NCI-H82 treated with DMSO at 0.1 percent for 48 hours (cell line): ENCODE data around the gene IGBP1.
"Not testable (repeated sequence)": the region's sequence is repeated elsewhere in the genome, so short reads cannot be mapped to it uniquely, and the experiment has no call there.

Experiments
- DNase-seq: peaks from one replicate; lab custom pipeline; 2025; ENCODE audit not compliant: unreplicated experiment; lab: John Stamatoyannopoulos, UW

The IGBP1 gene

DNA sequence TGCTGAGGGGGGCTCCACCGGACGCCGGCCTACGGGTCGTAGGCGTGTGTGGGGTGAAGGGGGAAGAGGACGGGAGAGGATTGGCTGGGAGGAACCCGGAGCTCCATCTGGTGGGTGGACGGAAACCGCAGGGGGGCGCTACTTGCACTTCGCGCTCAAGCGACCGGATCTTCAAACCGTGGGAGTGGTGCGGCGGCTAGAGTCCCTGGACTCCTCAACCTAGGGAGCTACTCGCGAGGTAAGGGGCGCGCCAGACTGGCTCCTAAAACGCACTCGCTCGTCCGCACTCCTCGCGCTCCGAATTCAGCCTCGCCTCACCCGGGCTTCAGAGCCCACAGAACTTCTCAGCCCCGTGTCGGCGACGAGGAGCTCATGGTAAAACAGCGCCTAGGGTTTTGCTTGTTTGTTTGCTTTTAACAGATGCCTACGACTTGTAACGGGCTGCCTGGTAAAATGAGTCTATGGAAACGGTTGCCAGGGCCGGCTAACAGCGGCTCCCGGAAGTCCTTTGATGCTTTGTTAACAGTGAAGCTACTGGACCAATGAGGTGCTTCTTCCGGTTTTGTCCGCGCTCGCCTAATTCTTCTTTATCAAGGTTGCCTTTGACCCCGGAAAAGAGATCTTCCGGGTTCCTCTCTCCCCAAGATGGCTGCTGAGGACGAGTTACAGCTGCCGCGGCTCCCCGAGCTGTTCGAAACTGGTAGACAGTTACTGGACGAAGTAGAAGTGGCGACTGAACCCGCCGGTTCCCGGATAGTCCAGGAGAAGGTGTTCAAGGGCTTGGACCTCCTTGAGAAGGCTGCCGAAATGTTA, at the start of gene IGBP1:
Gene IGBP1, plus strand, starts transcription at position 145 of the 813 bp plus-strand sequence. Its CDS starts 501 bp downstream, at position 646.
- DNase-seq = peak; percentile 86

DNA sequence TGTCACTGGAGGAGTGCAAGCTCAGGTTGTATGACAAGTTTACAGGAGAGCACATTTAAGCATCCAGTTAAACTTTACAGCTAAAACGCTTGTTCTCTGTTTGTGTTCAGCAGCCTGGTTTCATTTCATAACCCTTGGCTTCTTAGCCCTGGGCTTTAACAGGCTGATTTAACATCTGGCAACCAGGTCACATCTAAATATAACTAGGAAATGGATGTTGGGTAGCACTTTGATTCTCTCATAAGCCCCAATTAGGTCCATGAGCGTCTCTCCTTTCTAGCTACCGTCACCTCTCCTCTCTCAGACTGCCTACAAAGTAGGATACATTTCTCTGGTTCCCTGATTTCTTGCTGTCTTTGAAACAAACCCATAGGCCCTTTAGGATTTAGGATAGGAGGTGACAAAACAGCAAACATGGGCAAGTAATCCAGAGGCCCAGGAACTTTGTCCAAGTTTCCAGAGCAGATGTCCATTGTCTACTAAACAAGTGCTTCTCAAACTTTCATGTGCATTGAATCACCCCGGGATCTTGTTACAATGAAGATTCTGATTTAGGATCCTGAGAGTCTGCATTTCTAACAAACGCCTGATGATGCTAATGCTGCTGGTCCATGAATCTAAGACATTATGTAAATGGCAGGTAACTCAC, 48.5 kb upstream of the IGBP1 start:
- no peak for DNase-seq

DNA sequence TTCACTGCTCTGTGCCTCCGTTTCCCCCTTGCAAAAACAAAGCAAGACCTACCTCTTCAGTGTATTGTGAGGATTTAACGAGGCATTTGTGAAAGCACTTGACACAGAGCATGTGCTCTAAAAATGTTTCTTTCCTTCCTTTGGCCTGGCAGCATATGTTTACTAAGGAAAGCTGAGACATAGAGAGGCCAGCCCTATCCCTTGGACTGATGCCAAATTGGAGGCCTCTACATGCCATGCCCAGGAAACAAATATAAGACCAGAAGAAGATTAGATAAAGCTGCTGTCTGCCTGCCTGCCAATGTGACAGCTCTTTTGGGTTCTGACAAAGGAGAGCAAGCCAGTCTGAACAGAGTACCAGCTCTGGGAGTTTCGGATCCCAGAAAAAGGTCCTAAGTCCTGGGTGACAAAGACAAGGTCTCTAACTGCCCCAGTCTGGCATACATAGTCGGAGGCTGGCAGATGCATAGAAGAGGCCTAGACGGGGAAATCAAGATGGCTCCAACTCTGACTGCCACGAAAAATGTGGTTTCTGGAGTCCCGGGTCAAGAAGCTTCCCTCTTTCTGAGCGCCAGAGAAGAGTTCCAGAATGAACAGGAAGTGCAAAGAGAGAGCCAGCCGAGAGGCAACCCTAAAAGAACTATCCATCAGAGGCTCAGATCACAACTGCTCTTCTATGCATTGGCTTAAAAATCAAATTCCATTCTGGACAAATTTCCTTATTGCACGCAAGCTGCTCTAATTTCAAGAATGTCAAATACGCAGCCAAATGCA, 45.2 kb upstream of the IGBP1 start:
- DNase-seq = peak; percentile 78

DNA sequence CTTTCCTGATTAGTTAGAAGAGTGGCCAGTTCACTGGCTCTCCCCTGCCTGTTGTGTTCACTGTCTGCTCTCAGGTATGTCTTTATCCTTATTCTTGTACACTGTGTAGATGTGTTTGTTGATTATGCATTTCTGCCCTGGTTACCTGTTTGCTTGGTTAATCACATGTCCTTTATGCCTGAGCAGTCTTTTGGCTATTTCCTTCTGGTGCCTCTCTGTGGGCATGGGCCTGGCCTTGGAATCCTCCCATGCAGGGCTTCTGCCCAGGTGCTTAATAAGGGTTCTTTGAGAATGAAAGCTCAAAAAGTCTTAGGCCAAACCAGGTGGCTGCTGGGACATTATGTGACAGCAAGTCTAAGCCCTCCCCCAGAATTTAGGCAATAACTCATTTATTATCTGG, 44.5 kb upstream of the IGBP1 start:
- no peak for DNase-seq

DNA sequence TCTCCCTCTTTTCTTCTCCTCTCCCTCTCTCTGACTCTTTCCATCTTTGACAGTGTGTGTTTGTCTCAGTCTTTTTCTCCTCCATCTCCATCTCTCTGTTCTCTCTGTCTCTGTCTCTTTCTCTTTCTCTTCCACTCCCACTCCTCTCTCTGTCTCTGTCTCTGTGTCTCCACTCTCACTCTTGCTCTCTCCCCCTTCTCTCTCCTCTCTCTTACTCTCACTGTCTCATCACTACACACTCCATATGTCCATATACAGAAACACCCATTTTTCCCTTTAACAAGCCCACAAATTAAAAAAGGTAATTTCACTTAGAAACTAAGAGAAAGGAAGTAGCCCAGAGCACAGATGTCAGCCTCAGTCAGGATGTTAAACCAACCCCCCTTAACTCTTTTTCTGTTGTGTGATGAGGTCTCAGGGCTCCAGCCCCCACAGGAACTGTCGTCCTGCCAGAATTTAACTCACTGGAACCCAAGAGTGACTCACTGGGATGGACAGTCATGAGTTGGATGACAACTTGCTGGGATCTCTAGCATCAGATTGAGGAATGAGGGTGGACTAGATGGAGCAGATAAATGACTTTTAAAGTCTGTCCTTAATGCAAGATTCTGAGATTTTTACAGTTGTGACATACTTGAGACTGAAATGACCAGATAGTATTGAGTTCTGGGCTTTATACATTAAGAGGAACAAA, 43.5 kb upstream of the IGBP1 start:
- no peak for DNase-seq

DNA sequence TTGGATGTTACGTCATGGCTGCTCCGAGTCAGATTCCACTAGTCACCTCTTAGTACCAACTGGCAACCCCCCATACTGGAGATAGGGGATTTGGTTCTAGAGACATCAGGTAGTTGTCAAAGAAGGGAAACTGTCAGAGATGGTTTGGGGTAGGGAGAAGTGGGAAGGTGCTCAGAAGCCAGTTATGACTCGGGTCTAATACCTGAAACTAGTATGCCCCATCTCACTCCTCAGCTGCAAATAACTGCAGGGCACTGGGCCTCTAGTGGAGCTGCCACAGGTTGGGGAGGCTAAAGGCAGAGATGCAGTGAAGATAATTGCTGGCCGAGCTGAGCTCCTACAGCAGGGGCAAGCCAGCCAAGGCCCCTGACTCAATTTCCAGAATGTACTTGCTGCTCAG, 41.0 kb upstream of the IGBP1 start:
- no peak for DNase-seq

DNA sequence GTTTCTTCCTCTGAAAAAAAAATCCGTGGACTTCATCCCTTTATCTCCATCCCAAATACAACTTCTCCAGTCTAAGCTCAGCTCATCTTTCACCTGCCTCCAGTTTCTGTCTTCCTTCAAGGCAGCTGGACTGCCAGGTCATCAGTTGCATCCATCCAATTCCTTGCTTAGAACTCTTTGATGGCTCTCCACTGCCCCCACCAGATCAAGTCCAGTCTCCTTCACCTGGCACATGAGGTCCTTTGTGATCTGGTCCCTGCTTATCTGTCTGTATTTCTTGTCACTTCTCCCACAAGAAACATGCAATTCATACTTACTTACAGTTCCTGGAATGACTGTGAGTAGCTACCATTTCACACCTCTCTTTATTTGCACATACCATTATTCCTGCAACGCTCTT, 37.2 kb upstream of the IGBP1 start:
- DNase-seq = peak; percentile 42

DNA sequence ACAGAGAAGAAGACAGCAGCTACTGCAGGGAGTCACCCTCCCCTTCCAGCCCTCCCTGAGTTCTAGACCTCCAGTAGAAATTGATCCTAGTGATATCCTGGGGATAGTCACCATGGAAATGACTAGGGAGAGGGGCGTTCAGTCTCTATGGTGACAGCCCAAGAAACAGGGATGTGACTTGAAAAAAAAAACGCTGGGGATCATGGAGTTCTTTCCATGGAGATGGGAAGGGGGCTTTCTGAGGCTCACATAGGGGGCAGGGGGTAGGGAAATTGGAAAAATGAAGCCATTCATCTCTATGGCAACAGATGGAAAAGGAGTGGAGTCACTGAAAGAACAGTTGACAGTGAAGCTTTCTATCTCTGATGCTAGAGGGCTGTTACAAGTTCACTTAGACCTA, 28.0 kb upstream of the IGBP1 start:
- no peak for DNase-seq

DNA sequence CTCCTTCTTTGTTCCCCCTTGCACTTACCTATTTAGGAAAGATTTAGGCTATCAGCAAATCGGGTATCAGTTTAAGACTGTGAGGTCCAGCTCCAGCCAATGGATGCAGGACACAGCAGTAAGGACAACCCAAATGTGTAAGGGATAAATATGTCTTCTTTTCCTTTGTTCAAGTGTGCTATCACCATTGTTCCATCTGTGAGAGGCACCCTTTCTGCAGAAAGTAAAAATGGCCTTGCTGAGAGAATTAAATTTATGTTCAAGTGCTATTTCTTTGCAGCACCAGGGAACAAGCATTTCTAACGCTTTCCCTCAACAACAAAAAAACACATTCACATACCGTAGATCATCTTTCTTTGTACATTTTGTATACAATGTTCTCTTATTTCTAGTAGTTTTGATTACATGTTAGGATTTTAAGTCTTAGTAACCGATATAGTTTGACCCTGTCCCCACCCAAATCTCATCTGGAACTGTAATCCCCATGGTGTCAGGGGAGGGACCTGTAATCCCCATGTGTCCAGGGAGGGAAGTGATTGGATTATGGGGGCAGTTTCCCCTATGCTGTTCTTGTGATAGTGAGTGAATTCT, 21.7 kb upstream of the IGBP1 start:
- not testable (repeated sequence) for DNase-seq

DNA sequence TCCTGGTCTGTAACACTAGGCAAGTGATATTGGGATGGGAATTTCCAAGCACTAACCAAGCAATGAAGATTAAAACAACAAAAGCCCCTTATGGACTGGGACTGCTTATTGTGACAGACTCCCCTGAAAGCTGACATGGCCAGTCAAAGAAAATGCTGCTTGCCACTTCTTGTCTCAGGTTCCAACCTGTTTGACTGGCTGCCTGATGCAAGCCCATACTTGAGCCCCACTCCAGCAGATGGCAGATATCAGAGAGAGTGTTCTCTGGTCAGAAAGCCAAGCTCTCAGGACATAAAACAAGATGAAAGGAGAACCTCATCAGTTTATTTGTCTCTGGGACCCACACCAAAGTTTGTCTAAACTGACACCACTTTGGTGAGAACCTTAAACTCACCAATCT, 15.5 kb upstream of the IGBP1 start:
- no peak for DNase-seq

DNA sequence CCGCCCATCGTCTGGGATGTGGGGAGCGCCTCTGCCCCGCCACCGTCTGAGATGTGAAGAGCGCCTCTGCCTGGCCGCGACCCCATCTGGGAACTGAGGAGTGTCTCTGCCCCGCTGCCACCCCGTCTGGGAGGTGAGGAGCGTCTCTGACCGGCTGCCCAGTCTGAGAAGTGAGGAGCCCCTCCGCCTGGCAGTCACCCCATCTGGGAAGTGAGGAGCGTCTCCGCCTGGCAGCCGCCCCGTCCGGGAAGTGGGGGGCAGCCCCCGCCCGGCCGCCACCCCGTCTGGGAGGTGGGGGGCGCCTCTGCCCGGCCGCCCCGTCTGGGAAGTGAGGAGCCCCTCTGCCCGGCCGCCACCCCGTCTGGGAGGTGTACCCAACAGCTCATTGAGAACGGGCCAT, 10.2 kb upstream of the IGBP1 start:
- DNase-seq = not testable (repeated sequence)

DNA sequence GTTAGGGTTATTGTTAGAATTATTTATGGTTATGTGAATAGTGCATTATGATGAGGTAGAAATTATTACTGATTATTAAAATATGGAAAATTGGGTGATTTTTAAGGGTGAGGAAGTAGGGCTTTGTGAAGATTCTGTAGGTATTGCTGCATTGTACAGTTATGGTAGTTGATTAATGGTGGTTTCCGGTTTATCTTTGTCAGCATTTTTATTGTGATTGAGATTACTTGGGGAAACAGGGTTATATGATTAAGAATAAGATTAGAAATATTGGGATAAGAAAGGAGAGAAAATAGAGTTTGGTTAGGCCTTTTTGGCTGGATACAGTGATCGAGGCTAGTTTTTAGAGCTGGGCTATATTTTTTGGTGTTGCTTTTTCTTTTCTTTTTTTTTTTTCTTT, 8.6 kb upstream of the IGBP1 start:
- DNase-seq = no peak

DNA sequence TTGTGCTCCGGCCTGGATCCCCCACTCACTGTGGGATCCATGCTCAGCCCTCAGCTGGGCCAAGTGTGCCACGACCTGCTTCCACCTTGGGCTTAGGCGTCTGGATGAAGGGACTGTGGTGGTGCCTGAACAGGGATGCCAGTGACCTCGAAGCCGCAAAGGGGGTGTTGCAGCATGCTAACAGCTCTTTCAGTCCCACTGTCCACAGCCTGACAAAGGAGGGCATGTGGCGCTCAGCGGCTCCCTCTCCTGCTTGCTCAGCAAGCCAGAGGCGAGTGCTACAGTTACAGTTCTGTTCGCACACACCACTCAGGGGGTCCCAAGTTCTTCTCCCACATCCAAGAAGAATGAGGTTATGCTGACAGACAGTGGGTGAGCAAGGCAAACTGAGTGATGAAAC, 5.2 kb upstream of the IGBP1 start:
- no peak for DNase-seq

DNA sequence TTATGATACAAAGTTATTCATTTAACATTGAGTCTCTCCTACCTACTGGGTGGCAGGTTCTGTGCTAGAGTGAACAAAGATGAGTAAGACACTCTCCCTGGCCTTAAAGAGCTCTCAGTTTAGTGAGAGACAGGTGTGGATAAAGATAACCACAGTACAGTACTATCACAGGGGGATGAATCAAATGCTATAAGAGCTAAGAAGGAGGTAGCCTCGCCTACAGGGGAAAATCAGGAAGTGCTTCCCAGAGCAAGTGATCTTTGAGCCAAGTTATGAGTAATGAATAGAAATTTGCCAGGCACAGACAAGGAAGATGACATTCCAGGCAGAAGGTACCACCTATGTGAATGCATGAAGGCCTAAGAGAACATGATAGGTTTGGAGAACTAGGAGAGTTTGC, 3.4 kb upstream of the IGBP1 start:
- DNase-seq = no peak

DNA sequence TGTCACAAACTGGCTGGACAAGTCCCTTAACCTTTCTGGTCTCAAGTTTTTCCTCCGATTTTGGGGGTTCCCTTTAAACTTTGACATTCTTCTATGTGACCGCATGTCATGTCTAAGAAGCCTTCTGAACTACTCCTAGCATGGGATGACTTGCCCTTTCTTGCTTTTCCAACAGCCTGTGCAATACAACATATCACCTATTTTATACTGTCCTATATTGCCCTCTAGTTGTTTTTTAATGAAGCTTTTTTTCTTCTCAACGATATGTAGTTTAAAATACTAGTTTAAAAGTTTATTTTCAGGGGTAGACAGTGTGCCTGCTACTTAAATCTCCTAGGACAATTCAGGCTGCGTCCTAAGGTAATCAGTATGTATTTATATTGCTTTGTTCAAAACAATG, 1.0 kb upstream of the IGBP1 start:
- no peak for DNase-seq

DNA sequence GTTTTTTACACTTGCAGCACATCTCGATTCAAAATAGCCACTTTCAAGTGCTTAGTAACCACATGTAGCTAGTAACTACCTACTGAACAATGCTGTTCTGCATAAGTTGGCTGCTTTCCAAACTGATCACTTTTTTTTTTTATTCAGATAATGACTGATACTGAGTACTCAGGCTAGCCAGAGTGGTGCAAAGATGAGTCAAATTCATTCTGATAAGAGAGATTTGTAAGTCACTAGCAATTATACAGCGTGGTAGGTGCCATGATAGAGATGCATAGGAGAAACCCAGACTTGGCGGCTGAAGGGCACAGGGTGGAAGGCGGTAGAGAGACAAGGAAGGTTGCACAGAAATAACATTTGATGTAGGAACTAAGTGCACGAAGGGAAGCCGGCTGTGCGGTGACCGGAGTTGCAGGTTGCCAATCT, 357 bp upstream of the IGBP1 start:
- DNase-seq = no peak

DNA sequence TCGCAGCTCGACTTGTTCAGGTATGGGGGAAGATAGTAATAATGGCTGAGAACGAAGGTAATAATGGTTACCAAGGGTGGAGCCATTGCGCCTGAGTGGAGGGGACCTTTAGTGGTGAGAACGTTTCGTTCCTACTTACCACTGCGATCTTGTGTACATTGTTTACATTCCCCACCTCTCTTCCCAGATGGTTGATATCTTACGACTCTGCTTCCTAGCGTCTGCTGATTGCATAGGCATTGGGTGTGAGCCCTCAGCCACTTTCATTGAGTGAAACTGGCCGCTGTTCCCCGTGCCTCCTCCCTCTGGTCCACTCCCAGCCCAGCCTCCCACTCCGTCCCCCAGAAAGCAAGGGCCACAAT, 850 bp downstream of the IGBP1 start:
- DNase-seq = no peak

DNA sequence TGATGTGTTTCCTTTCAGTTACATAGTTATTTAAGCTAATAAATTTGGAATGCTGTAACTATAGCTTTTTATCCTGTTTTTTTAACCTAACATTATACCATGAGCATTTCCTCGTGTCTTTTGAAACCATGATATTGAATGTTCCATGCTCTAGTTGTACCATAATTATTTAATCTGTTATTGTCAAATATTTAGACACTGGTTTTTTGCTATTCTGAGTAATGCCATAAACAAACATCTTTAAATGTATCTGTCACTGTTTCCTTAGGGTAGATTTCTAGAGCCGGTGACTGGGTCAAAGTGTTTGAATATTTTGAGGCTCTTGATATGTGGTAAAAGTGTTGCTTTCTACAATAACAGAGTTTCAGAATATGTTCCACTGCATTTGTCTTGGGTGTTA, 5.4 kb downstream of the IGBP1 start:
- DNase-seq = no peak

DNA sequence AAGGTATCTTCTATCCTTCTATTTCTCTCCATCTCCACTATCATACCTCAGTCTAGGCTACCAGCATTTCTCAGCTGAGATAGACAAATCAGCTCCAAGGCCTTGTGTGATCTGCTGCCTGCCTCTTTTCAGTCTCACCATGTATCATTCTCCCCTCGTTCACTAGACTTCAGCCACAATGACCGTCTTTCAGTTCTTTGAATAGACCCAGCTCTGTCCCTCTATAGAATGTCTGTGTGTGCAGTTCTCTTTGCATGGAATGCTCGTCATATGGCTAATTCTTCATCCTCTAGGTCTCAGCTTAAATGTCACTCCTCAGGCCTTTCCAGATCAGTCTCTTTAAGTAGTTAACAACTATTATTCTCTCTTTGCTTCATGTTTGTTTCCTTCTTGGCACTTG, 6.5 kb downstream of the IGBP1 start:
- no peak for DNase-seq

DNA sequence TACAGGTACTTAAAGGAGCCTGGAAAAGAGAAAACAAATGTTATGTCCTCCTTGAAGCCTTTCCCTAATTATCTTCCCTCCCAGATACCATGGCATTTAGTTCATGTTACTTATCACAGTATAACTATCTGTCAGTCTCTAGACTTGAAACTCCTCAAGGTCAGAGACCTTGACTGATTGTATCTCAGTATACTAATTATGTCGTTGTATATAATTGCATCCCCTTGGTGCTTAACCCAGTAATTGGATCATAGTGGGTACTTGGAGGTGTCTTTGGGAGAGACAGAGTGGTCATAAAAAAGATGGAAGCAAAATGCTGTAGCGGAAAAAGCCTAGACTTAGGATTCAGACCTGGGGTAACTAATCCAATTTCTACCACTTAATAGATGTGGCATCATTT, 8.1 kb downstream of the IGBP1 start:
- peak; percentile 97 for DNase-seq
